HEK293T (cell line): Measurements from ENCODE around the gene SERPINB10.

Source experiments
- ARNT ChIP-seq: fragments of 450-650 bp; IDR thresholded peaks from 2 replicates; pipeline ENCODE4 v1.6.1; 2017; ENCODE audit warnings: mild to moderate bottlenecking
- BHLHE40 ChIP-seq: fragments of 450-650 bp; IDR thresholded peaks from 2 replicates; pipeline ENCODE4 v1.6.1; 2016; ENCODE audit warnings: mild to moderate bottlenecking, moderate library complexity, borderline replicate concordance
- CTBP1 ChIP-seq: fragments of 450-650 bp; IDR thresholded peaks from 2 replicates; pipeline ENCODE4 v1.6.1; 2016; ENCODE audit warnings: borderline replicate concordance
- FOXK2 ChIP-seq: fragments of 450-650 bp; IDR thresholded peaks from 2 replicates; pipeline ENCODE4 v1.6.1; 2016; ENCODE audit warnings: mild to moderate bottlenecking
- FOXM1 ChIP-seq: fragments of 450-650 bp; IDR thresholded peaks from 2 replicates; pipeline ENCODE4 v1.6.1; 2017; ENCODE audit warnings: mild to moderate bottlenecking, borderline replicate concordance
- L3MBTL2 ChIP-seq: fragments of 450-650 bp; conservative IDR thresholded peaks from 2 replicates; pipeline ENCODE4 v1.6.1; 2016; ENCODE audit warnings: mild to moderate bottlenecking
- NFRKB ChIP-seq: fragments of 450-650 bp; IDR thresholded peaks from 2 replicates; pipeline ENCODE4 v1.6.1; 2016; ENCODE audit warnings: mild to moderate bottlenecking, moderate library complexity
- SP1 ChIP-seq: fragments of 450-650 bp; IDR thresholded peaks from 2 replicates; pipeline ENCODE4 v1.6.1; 2017
- SUZ12 ChIP-seq: fragments of 450-650 bp; IDR thresholded peaks from 2 replicates; pipeline ENCODE4 v1.6.1; 2016; ENCODE audit warnings: mild to moderate bottlenecking
- TARDBP ChIP-seq: fragments of 450-650 bp; IDR thresholded peaks from 2 replicates; pipeline ENCODE4 v1.6.1; 2016
- ZNF384 ChIP-seq: fragments of 450-650 bp; IDR thresholded peaks from 2 replicates; pipeline ENCODE4 v1.6.1; 2016

- TF ChIP-seq FOXM1 = no peak
- no peak for TF ChIP-seq TARDBP
- TF ChIP-seq ZNF384 = no peak
- TF ChIP-seq SUZ12 = no peak
- TF ChIP-seq SP1 = no peak
- TF ChIP-seq BHLHE40 = no peak
- TF ChIP-seq L3MBTL2 = no peak
- TF ChIP-seq NFRKB = no peak
- no peak for TF ChIP-seq ARNT
- TF ChIP-seq CTBP1 = no peak
- TF ChIP-seq FOXK2 = no peak
Observed at GRCh38 chr18:63936932-63937393, 29.2 kb downstream of the SERPINB10 start.
